ENCODE measurements around the gene RIPOR2.

Gene RIPOR2

DNA sequence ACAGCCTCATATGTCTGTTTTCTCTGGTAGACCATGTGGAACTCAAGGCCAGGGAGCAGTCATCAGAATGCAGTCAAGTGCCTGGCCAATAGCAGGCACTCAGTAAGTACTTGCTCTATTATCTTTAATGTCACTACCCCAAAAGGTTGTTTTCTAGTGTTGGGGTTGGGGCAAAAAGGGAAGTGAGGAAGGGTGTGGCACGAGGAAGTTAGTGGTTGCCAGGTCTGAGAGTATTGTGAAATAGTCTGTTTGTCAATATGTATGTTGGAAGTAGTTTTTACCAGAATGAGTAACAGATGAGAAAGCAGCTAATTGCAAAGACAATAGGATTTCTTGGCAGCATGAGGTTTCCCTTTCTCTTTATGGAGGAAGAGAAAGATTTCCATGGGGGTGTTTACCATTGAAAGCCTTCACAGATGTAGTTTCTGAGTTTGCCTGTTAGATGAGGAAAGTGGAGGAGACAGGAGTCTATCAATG lies 77.5 kb downstream of the RIPOR2 start:
- TF ChIP-seq, protein P1, sequence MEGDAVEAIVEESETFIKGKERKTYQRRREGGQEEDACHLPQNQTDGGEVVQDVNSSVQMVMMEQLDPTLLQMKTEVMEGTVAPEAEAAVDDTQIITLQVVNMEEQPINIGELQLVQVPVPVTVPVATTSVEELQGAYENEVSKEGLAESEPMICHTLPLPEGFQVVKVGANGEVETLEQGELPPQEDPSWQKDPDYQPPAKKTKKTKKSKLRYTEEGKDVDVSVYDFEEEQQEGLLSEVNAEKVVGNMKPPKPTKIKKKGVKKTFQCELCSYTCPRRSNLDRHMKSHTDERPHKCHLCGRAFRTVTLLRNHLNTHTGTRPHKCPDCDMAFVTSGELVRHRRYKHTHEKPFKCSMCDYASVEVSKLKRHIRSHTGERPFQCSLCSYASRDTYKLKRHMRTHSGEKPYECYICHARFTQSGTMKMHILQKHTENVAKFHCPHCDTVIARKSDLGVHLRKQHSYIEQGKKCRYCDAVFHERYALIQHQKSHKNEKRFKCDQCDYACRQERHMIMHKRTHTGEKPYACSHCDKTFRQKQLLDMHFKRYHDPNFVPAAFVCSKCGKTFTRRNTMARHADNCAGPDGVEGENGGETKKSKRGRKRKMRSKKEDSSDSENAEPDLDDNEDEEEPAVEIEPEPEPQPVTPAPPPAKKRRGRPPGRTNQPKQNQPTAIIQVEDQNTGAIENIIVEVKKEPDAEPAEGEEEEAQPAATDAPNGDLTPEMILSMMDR (conservative IDR thresholded peaks at IDR 0.05; ENCODE audit: low read depth): no peak
- CTCF ChIA-PET: interaction anchor here (0.7 to 1.9 kb wide), 2 partner anchors 55 to 160 kb away, joined by 3 to 6 read pairs; no protein-coding TSS in a partner anchor
- peak overlapping the region; percentile 64 for H3K27ac ChIP-seq
- DNase-seq (ENCODE audit: low spot score): peak; percentile 82
- POLR2A ChIA-PET (ENCODE audit: low non-redundant PET): no interaction called here

DNA sequence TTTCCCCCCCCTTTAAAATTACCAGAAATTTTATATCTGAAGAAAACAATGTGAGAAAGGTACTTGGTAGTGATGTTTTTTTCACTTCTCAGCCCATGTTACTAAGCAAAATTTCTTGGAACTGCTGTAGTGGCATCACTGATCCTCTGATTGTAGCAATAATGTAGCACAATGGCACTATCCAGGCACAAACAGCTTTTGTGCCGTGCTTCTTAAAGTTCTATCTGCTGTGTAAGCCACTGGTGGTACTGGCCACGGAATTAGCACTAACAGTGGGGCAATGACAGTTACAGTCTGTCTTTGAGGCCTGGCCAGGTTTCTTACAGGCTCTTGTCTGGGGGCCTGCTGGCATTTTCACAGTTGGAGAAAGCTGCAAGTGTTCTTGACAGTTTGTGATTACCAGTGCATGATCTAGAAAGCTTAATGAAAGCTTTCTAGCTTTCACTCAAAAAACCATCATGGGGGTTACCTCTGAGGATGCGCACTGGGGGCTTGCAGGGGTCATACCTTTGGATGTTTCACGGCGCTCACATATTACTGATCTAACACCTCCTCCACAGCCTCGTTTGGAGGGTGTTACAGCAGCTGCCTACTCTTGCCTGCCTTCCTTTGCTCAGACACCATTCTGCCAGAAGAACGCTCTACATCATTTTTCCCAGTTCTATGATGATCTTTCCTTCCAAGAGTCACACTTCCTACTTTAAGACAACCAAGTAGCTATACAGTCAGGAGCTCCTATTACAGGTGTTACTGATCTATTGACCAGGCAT lies 78.7 kb downstream of the RIPOR2 start:
- H3K27ac ChIP-seq: no peak overlapping the region
- TF ChIP-seq, protein P1 (conservative IDR thresholded peaks at IDR 0.05; ENCODE audit: low read depth): no peak
- CTCF ChIA-PET: interaction anchor here (0.6 to 2.7 kb wide), 4 partner anchors 11 to 448 kb away, joined by 3 to 15 read pairs (median 9); no protein-coding TSS in a partner anchor
- POLR2A ChIA-PET (ENCODE audit: low non-redundant PET): no interaction called here
- no peak for DNase-seq (ENCODE audit: low spot score)

DNA sequence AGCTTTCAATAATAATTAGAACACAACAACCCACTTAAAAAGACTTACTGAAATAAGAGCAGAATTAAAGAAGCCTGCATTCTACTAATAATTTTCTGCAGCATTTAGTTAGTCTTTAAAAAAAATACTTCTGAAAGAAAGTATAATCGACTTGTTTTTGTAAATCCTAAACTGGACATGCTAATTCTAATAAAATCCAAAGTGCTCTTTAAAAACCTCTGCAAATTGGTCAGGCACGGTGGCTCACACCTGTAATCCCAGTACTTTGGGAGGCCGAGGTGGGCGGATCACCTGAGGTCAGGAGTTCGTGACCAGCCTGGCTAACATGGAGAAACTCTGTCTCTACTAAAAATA lies 79.5 kb downstream of the RIPOR2 start:
- ChIA-PET POLR2A (ENCODE audit: low non-redundant PET) (no interaction called here), CTCF (interaction anchor here (0.6 to 2.7 kb wide), 11 partner anchors 10 to 214 kb away, joined by 3 to 15 read pairs (median 4); no protein-coding TSS in a partner anchor)
- no peak for DNase-seq (ENCODE audit: low spot score)
- no peak overlapping the region for H3K27ac ChIP-seq
- TF ChIP-seq, protein P1 (conservative IDR thresholded peaks at IDR 0.05; ENCODE audit: low read depth): peak; percentile 28; the same call in 1 of the 2 replicates

DNA sequence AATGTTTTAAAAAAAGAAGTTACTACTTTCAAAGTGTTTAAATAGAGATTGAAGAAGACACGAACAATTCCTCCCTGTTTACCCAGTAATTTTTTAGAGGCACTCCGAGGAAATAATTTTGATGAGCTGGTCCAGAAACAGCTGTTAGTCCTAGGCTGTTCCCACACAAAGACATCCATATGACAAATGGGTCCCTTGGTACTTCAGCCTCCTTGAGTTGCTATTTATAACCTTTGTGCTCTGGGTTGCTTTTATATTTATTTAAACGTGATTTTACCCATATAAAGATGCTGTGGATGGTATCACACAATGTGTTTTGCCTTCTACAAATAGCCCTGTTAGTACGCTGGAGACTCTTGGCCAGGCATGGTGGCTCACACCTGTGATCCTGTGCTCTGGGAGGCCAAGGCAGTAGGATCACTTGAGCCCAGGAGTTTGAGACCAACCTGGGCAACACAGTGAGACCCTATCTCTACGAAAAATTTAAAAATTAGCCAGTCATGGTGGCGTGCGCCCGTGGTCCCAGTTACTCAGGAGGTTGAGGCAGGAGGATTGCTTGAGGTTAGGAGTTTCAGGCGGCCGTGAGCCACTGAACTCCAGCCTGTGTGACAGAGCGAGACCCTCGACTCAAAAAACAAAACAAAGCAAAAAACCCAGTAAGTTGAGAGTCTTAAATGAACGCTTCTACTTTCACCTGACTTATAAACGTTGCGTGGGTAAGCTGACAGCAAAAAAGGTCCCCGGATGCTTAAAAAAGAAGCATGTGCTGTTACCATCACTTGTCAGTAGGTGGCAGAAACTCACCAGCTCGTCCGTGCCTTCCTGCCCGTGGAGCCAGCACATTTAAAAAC lies 80.1 kb downstream of the RIPOR2 start:
- ChIA-PET CTCF (interaction anchor here (0.6 to 2.7 kb wide), 11 partner anchors 9 to 215 kb away, joined by 3 to 15 read pairs (median 4); no protein-coding TSS in a partner anchor), POLR2A (ENCODE audit: low non-redundant PET) (no interaction called here)
- peak; percentile 81 for DNase-seq (ENCODE audit: low spot score)
- H3K27ac ChIP-seq: no peak overlapping the region
- TF ChIP-seq, protein P1 (conservative IDR thresholded peaks at IDR 0.05; ENCODE audit: low read depth): peak; percentile 86

DNA sequence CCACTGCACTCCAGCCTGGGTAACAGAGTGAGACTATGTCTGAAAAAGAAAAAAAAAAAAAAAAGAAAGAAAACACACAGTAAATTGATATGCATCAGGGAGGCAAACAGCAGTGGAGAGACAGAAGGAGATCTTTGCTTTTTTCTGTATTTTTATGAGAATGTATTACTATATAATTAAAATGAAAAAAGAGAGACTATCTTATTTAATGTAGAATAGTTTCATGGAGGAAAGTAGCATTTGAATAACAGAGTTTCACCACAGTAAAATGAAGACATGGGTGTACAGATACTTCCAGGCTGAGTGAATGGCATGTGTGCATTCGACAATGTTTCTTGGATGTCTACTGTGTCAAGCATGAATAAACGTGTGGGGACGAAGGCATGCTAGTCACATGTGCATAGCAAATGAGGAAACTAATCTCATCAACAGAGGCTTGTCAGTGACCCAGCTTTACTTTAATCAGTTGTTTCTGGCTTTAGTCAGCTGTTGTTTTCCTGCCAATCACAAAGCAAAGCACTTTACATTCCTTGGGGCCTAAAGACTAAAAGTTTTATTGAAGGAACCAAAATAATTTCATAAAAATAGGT lies 81.6 kb downstream of the RIPOR2 start:
- TF ChIP-seq, protein P1 (conservative IDR thresholded peaks at IDR 0.05; ENCODE audit: low read depth): no peak
- ChIA-PET POLR2A (ENCODE audit: low non-redundant PET) (no interaction called here), CTCF (interaction anchor here (0.7 to 1.0 kb wide), 2 partner anchors 27 to 161 kb away, joined by 3 read pairs; no protein-coding TSS in a partner anchor)
- no peak overlapping the region for H3K27ac ChIP-seq
- no peak for DNase-seq (ENCODE audit: low spot score)

DNA sequence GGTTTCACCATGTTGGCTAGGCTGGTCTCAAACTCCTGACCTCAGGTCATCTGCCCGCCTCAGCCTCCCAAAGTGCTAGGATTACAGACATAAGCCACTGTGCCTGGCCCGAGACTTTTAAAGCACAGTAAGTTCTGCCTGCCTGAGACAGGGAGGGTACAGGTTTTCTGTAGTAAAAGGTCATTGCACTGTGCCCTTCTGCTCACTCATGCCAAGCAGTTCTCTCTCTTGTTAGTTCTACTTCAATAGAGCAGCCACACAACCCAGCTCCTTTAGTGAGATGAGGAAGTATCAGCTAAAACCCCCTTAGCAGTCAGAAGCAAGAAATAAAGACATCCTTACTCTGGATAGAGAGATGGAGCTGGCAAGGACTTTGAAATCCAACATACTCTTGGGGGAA lies 84.7 kb downstream of the RIPOR2 start:
- H3K27ac ChIP-seq: no peak overlapping the region
- ChIA-PET POLR2A (ENCODE audit: low non-redundant PET) (no interaction called here), CTCF (interaction anchor here (0.6 kb wide), 1 partner anchor 1044 kb away, joined by 3 read pairs; no protein-coding TSS in a partner anchor)
- no peak for DNase-seq (ENCODE audit: low spot score)
- TF ChIP-seq, protein P1 (conservative IDR thresholded peaks at IDR 0.05; ENCODE audit: low read depth): no peak
